Right lung (tissue), 5 donors: Measurements from ENCODE around the gene DEDD. TPM values are rescaled to one million over a fixed set of nuclear protein-coding genes. Genes with fewer than 3 reads are reported as not detected.
A peak's percentile ranks its signal among the peaks of the same experiment; 100 is the strongest.

ENCODE experiments used
- DNase-seq, 2 donors: peaks; one replicate each; pipeline ENCODE4 v3.0.0-alpha.2; 2013
- polyA plus RNA-seq, 5 donors: library from polyadenylated mRNA; unstranded; fragments of 120-200 nt; gene quantifications; one replicate each; pipeline versions ENCODE4 v1.2.1 to v1.2.3, GENCODE V29; 2013; ENCODE audit warnings: inconsistent platforms in 1 of 5, low replicate concordance in 1 of 5; ENCODE audit not compliant: insufficient read length in 5 of 5, insufficient read depth in 1 of 5

DEDD gene
- polyA plus RNA-seq, 5 donors: 49.2 to 56.6 (median 50.4) TPM

DNA sequence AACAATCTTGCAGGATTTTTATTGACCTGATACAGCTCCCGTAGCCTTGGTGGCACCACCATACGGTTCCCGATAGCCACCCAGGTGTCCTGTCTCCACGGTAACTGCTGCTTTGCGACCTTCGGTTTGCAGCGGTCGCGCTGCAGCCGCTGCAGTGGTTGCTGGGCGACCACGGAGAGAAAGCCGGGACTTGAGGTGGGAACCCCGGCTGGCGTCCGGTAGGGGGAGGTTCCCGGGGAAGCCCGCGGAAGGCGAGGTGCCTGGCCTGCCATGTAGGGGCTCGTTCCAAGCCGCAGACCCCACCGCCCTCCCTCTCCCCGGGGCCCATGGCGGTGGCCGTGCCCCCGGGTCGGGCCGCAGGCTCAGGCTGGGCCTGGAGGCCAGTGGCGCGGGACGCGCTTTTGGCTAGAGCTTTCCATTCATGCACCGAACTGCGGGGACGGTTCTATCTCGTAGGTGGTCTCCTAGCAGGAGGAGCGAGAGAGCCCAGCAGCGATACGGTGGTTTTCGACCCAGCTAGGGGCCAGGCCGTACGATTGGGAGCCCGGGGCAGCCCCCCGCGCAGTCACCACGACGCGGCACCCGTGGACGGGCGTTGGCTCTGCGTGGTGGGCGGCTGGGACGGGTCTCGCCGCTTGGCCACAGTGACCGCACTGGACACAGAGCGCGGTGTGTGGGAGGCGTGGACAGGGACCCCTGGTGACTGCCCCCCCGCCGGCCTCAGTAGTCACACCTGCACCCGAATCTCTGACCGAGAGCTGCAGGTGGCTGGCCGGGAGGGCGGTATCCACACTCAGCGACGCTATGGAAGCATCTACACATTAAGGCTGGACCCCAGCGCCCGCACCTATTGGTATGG is 34.0 kb downstream of the DEDD start, which contains the start of gene KLHDC9:
KLHDC9 (plus strand) TSS at position 152 of the 859 bp plus-strand sequence; CDS start at position 327, 175 bp downstream.
- DNase-seq: peak; percentile 68 to 75

DNA sequence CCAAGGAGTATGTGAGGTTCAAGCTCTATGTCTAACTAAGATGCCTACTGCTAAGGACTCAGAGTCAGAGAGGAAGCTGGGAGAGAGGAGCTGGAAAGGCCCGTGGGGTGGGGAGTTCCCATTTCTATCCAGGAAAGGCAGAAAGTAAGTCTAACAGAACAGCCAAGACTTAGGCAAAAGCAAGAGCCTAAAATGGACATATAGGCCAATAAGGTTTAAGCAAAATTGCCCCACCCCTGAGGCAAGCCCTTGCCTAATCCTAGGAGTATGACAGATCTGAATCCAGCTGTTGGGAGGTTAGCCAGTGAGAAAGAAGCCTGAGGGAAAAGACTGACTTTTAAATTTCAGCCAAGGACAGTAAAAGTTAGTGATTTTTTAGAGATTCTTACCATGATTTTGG is 35.9 kb downstream of the DEDD start:
- peak in 1 of 2 donors; percentile 67 for DNase-seq

DNA sequence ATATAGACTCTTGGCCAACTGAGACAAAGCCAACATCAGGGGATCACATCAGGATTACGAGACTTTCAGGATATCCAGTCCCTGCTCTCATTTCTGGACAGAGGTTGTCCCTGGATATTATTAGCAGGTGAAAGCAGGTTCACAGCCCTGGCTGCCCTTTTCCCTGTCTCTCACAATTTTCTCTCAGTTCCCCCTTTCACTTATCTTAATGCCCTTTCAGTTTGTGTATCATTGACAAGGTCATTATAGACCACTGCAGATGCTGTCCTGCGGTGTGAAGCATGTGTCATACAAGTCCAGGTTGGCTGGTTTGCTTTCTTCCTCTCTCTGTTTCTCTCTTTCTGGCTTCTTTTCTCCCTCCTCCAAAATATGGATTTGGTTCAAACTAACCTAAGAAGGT is 36.5 kb downstream of the DEDD start:
- DNase-seq: no peak

DNA sequence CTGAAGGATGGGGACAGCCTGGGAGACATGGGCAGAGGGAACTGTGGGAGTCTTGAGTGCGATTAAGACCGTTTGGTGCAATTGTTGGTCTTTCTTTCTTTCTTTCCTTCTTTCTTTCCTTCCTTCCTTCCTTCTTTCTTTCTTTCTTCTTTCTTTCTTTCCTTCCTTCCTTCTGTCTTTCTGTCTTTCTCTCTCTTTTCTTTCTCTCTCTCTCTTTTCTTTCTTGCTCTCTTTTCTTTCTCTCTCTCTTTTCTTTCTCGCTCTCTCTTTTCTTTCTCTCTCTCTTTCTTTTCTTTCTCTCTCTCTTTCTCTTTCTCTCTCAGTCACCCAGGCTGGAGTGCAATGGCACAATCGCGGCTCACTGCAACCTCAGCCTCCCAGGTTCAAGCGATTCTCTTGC is 37.2 kb downstream of the DEDD start:
- no peak for DNase-seq

DNA sequence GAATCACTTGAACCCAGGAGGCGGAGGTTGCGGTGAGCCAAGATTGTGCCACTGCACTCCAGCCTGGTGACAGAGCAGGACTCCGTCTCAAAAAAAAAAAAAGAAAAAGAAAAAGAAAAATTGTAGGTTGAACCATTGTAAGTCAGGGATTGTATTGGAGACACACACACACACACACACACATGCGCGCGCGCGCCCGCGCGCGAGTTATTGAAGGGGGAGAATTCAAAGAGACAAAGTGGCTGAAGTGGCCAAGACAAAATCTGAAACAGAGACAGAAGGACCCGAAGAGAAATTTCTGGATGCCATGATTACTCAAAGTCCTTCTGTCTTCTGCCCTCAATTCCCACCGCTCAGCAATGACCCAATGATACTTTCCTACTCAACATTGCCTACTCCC is 38.0 kb downstream of the DEDD start:
- no peak for DNase-seq

DNA sequence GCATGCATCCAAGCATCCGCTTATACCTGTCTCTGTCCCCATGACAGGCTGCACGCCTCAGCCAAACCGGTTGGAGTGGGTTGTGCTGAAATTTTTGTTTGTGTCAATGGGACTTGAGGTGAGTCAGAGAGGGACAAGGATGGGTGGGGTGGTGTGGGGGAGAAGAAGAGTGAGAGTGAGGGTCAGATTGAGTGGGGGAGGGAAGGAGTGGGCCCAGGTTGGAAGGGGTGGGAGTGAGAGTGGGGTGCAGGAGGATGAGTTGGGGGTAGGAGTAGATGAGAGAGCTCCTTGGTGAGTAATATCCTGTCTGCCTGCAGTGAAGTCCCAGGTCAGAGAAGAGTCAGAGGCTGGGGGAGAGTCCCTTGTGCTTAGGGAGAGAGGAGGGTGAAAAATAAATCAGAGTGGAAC is 39.8 kb downstream of the DEDD start:
- no peak for DNase-seq

DNA sequence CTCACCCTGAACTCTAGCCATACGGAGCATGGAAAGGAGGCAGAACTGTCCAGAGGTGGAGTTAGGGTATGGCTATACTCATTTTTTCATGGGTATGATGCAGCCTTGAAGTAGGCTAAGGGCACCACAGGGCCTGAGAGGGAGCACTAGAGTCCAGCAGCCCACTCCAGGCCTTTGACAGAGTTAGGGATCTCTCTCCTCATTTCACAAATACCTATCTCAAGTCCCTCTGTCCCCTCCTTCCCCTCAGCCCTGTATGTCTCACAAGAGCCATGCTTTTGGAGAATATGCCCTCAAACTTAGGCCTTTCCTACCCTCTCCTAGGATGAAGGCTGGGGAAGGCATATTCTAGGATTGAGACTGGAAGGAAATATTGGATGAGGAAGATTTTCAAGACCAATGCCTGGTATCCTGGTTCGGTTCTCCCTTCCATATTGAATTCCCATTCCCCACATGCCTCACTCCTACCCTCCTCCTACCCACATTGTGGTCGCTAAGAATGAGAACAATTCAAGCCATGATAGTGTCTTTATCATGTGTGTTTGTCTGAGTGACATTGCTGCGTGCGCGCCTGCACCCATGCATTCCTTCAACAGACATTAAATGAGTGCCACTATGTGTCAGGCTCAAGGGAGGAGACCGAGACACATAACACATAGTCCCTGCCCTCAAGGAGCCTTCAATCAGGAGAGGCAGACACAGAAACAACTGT is 40.5 kb downstream of the DEDD start:
- no peak for DNase-seq

DNA sequence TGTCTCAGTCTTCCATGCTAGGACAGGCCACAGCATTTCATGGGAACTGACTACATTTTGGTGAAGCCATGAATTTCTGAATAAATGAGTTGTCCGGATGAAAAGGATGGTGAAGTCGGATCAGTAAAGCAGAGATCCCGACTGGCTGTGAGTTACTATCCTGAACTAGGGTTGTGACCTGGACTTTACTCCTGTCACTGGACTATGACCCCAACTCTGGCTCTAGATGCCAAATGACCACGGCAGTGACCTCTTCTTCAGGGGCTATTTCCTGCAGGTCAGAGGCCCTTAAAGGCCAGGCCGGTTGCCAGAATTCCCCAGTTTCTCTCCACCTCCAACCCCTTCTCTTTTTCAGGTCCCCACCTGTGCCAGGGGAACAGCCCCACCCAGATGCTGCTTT is 41.4 kb downstream of the DEDD start:
- DNase-seq: no peak

DNA sequence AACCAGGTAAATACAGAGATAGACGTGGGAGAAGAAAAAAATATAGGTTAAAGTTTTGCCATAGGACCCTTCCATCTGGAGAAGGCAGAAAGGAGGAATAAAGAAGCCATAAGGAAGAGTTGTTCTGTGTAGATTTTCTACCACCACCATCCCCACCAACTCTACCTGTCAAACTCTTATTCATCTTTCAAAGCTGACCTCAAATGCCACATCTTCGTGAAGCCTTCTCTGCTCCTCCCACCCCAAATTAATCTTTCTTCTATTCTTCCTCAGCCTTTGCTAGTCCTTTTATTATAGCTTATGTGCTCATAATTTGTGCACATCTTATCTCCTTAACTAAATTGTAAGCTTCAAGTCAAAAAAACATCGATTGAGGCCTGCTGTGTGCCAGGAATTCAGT is 41.9 kb downstream of the DEDD start:
- DNase-seq: no peak

DNA sequence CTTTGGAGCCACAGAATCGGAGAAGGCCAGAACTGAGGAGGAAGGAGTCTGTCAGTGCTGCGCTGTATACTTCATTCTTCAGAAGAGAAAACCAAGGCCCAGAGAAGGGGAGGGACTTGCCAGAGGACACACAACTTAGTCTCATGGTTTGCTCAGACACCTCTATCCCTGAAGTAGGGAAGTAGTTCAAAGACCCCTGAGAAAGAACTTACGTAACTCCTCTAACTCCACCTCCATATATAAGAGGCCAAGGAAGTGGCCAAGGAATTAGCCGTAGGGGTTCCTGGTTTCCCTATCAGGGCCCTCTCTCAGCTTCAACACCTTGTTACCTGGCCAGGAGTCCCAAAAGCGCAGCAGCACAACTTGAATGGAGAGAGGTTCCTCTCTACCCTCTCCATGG is 42.5 kb downstream of the DEDD start:
- DNase-seq: no peak

DNA sequence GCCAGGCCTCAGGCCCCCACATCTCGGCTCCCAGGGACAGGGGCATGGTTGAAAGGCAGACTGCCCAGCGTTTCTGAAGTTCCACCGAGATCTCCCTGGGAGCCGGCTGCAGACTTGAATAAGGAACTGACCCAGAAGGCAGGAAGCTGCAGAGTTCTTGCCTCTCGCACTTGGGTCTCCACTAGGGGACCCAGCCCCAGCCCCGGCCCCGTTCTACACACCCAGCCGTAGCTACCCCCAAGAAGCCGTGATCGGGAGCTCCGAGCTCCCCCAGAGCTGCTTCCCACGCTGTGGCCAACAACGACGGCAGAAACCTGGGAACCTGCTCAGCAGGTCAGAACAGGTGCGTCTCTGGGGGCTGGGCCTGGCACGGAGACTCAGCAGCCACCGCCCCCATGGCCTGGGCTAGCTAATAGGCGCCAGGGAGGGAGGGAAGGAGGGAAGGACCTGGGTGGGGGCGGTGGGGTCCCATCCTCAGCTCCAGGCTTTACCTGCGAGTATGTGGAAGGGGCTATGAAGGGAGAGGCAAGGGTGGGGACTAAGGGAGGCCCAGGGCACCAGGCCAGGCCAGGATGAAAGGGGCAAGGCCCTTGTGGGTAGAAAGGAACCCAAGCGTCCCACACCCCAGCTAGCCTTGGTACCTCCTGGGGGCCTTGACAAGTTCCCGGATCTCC is 43.1 kb downstream of the DEDD start, which contains the start of gene NECTIN4:
NECTIN4 (minus strand) TSS at position 308 of the 674 bp plus-strand sequence; CDS start at position 46, 262 bp downstream.
- DNase-seq: peak; percentile 58 to 63

DNA sequence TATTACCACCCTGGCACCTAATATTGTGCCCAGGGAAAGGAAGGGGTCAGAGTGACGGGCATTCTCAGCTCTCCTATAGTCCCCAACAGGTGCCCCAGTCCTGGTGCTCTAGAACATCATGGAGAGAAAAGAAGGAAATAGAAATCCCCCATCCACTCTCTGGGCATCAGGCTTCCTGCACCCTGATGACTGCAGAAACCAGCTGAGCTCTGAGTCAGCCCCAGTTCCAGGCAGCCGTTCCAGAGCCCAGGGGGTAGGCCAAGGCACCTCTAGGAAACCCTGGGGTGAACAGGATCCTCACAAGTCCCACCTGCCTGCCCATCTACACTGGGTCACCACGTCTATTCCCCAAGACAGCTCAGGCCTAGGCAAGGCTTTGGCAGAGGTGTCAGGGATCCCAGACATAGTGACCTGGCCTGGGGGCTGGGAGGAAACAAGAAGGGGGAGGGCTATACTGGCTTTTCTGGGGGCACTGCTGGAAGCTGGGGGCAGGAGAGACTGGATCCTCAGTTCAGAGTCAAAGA is 43.8 kb downstream of the DEDD start:
- no peak for DNase-seq

DNA sequence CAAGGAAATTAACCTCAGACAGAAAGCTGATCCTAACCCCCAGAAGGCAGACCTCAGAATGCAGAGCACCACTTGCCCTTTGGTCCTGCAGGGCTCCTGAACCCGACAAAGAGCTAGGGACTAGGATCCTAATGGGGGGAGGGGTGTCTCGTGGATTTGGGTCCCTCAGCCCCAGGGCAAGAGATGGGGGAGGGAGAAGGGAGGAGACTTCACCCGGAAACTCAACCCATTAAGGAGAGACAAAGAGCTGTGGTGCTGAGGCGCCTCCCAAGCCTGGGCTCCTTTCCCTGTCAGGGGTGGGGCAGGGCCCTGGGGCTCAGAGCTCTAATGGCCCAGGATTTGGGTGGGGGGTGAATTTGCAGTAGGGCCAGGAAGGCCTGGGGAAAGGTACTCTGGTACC is 46.0 kb downstream of the DEDD start:
- no peak for DNase-seq

DNA sequence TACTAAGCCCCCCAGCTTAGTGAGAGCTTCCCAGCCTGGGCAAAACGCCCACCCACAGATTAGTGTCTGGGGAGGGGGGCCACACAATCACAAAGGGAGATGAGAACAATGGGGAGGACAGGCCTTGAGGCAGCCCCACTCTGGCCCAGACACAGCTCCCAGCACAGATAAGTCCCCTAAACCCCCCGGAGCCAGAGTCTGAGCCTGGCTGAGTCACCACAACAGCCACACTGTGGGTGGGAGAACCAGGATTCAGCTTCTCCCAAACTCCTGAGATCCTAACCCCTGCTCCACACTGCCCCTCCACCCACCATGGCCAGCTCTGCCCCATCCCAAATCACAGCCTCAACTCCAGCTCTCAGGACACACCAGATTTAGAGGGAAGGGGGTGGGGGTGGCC is 47.3 kb downstream of the DEDD start:
- DNase-seq: no peak

DNA sequence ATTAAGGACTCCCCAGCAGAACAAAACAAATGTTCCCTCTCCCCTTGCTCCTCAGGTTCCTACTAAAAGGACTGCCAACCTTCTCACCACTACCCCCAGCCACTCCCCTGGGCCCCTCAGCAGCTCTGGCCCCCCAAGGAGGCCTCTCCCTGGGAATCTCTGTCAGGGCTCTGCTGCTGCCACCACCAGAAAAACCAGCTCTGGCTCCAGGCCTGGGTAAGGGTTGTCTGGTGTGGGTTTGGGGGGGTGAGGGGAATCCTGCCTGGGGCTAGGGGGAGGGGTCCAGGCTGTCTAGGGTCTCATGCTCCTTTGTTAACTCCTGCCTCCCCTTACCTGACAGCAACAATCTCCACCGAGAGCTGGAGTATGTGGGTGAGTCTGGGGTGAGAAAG is 47.9 kb downstream of the DEDD start:
- DNase-seq: no peak

DNA sequence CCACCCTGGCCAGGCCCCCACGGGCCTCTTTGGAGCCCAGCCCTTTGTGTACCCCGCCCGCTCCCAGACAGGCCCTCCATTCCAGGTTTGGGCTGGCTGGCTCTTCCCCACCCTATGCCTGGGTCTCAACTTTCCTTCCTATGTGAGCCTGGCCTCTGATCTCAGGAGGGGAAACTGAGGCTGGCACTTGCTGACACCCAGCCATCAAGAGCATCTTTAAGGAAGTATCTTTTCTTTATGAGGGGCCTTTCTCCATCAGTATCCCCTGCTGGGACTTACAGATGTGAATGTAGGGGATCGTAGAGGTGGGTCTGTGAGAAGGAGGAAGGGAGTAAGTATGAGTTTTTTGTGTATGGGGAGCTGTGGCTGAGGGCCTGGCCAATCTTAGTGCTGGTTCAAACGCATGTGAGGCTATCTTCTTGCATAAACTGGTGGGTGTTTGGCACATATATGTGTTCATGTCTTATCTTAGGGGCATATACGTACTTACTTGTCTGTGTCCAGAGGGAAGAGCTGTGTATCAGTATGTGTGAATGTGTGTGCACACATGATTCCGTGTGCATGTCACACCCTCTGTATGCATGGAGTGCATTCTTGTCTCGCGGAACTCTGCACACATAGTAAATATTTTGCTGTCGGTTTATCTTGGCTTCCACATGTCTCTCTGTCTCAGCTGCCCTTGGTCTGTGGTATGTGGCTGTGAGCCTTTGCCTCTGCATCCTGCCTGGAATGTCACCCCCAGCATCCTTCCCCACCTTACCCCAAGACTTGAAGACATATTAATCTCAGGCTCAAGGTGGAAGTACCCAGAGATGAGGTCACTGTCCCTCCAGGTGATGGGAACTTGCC is 48.5 kb downstream of the DEDD start:
- no peak for DNase-seq

DNA sequence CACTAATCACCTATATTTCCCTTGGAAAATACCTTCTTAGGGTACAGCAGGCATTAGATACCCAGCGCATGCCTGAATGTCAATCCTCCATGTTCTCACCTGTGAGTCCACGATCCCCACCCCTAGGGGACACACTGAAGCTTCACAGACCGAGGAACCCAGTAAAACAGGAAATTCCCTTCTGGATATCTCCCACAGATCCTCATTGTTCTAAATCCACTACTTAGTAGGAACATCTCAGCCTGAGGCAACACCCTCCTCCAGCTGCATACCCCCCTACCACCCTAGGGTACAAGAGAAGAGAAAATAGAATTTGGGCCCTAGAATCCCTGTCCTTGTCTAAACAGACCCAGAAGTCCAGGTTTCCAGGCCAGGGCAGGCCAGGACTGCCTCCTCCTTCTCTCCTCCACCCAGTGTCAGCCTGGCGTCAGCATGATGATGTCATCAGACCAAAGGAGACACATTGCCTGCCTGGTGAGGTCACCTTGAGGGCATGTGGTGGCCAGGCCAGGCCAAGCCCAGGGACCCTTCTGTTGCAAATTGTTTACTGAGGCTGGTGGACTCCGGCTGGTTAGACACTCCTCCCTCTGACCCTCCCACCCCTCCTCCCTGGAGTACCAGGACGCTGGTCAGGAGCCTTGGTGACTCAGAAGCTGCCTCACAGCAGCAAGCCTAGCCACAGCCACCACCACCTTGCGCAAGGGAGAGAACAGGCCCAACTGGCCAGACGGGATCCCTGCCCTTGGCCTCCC is 49.3 kb downstream of the DEDD start:
- peak; percentile 59 to 65 for DNase-seq

DNA sequence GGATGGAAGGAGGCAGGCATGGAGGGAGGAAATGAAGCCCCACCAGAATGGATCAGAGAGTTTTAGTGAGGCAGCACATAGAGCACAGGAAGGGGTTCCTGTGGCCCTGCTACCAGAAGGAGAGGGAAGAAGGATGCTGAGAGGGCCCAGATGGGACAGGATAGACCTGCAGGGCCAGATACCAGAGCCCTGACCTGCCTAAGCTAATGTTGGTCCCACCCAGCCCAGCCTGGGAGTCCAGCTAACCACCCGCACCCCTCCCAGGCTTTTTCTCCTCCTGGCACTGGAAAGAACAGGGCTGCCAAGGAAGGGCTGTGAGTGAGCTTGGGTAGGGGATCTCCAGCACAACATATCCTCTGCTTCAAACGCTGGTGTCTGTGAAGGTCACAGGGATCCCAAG is 50.0 kb downstream of the DEDD start:
- DNase-seq: no peak

DNA sequence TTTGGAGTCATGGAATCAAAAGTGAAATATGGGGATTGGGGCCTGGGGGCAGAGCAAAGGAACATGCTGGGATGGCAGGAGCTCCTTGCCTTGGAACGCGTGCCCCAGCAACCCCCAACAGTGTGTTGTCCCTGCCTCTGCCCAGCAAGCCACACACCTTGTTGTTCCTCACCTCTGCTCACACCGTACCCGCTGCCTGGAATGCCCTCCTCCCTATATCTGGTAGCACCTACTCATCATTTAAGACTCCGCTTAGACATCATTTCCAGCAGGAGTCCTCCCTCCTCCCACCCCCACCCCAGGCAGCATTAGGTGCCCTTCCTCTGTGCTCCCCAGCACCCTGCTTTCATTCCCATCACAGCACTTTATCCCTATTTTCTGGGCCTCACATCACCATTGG is 50.9 kb downstream of the DEDD start:
- no peak for DNase-seq
